ENCODE results near the gene KRT84. TPM values are rescaled to one million over a fixed set of nuclear protein-coding genes. Genes with fewer than 3 reads are reported as not detected.
A peak's percentile ranks its signal among the peaks of the same experiment; 100 is the strongest.

KRT84 gene
- total RNA-seq, 2 experiments from 2014 or later: not detected

DNA sequence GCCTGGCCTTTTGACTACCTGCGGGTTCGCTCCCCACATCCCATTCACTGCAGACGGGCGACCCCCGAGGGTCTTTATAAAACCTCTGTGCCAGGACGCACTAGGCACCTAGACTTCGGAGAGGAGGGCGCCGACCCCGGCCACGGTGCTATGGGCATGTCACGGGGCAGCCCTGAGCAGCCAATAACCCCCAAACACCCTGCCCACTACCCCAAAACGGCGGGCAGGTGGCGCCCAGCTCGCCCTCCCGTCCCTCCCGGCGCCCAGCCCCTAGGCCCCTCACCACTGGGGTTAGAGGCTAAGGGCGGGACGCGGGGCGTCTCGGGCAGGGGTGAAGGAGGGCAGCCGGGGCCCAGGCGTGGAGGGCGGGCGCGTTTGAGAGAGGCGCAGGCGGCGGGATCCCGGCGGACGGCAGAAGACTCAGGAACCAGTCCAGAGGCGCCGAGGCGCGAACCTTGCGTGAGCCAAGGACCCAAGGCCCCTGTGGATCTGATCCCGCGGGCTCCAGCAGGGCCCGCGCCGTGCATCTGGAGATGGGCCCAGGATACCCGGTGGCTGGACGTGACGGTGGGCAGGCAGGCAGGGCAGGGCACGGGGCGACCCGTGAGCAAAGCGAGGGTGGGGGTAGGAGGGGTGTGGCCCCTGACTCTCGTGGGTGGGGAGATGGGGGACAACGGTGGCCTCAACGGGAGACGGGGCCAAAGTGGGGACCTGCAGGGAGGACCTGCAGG, 29.3 kb downstream of the KRT84 start:
- Mint-ChIP-seq H3K9me3 (ENCODE audit: insufficient read depth) (no peaks in the 10 kb centered on the region), H3K27ac (no peak overlapping the region), H3K36me3 (ENCODE audit: low read depth) (no peaks in the 10 kb centered on the region), H3K4me3 (no peak overlapping the region), H3K27me3 (ENCODE audit: low read depth) (peaks cover 26% of the 10 kb centered on the region), H3K4me1 (ENCODE audit: low read depth) (peaks cover 36% of the 10 kb centered on the region)
- ChIA-PET POLR2A (no interaction called here), CTCF (no interaction called here)
- ATAC-seq (no peak), DNase-seq (no peak)

DNA sequence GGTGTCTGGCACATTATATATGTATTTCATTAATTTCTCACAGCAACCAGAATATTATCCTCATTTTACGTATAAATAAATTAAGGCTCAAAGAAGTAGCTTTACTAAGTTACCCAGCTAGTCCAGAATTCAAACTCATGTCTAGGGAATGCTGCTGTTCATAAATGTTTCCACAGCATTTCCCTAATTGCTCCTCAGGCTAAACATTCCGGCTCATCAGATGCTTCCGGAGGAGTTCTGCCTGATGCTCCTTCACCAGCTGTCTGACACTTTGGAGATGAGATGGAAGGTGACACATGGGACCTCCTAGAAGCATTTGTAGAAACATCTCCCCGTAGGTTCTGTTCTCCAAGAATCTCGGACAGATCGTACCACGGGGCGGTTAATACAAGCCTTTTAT, 30.3 kb downstream of the KRT84 start:
- POLR2A ChIA-PET: no interaction called here
- Mint-ChIP-seq H3K27ac (no peak overlapping the region), H3K4me3 (no peak overlapping the region), H3K27me3 (ENCODE audit: low read depth) (peaks cover 30% of the 10 kb centered on the region), H3K9me3 (ENCODE audit: insufficient read depth) (no peaks in the 10 kb centered on the region), H3K4me1 (ENCODE audit: low read depth) (peaks cover 35% of the 10 kb centered on the region), H3K36me3 (ENCODE audit: low read depth) (no peaks in the 10 kb centered on the region)
- DNase-seq (no peak), ATAC-seq (no peak)
- CTCF ChIA-PET: interaction anchor here (1.4 kb wide), 1 partner anchor 27 kb away, joined by 3 read pairs; no protein-coding TSS in a partner anchor

GRCh38 chr12:52354200-52354599, 31.3 kb downstream of the KRT84 start:
- no peak overlapping the region for H3K27ac Mint-ChIP-seq
- POLR2A ChIA-PET: no interaction called here
- CTCF ChIA-PET: interaction anchor here (0.9 to 1.4 kb wide), 2 partner anchors 26 to 46 kb away, joined by 3 read pairs; no protein-coding TSS in a partner anchor
- H3K9me3 Mint-ChIP-seq (ENCODE audit: insufficient read depth): no peaks in the 10 kb centered on the region
- no peak for DNase-seq
- H3K4me3 Mint-ChIP-seq: no peak overlapping the region
- H3K27me3 Mint-ChIP-seq (ENCODE audit: low read depth): peaks cover 32% of the 10 kb centered on the region
- peaks cover 25% of the 10 kb centered on the region for H3K4me1 Mint-ChIP-seq (ENCODE audit: low read depth)
- ATAC-seq: no peak
- H3K36me3 Mint-ChIP-seq (ENCODE audit: low read depth): no peaks in the 10 kb centered on the region

GRCh38 chr12:52353766-52354165, 31.7 kb downstream of the KRT84 start:
- H3K4me3 Mint-ChIP-seq: no peak overlapping the region
- H3K27ac Mint-ChIP-seq: no peak overlapping the region
- H3K27me3 Mint-ChIP-seq (ENCODE audit: low read depth): peaks cover 36% of the 10 kb centered on the region
- POLR2A ChIA-PET: no interaction called here
- peaks cover 21% of the 10 kb centered on the region for H3K4me1 Mint-ChIP-seq (ENCODE audit: low read depth)
- no peaks in the 10 kb centered on the region for H3K9me3 Mint-ChIP-seq (ENCODE audit: insufficient read depth)
- no peak for DNase-seq
- CTCF ChIA-PET: interaction anchor here (1.4 to 4.7 kb wide), 4 partner anchors 8 to 75 kb away, joined by 3 to 21 read pairs (median 4); no protein-coding TSS in a partner anchor
- no peak for ATAC-seq
- no peaks in the 10 kb centered on the region for H3K36me3 Mint-ChIP-seq (ENCODE audit: low read depth)

DNA sequence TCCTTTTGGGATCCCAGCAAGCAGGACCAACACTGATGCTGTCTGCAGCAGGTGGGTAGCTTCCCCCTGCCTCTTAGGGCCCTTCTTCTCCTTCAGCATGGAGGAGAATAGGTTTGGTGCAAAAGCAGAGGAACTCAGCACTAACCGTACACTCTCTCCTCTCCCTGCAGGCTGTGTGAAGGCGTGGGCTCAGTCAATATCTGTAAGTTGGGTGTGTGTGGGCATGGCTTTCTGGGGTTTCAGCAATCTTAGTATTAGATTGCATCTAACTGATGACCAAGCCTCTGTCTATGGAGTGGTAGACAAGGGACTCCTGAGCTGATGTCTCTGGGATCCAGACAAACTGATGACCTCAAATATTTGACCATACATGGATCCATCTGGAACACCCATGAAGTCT, 32.5 kb downstream of the KRT84 start:
- no peak for ATAC-seq
- CTCF ChIA-PET: interaction anchor here (1.1 to 4.7 kb wide), 6 partner anchors 8 to 532 kb away, joined by 3 to 21 read pairs (median 4); no protein-coding TSS in a partner anchor
- peaks cover 13% of the 10 kb centered on the region for H3K4me1 Mint-ChIP-seq (ENCODE audit: low read depth)

GRCh38 chr12:52351196-52352059, 34.0 kb downstream of the KRT84 start:
- ChIA-PET POLR2A (no interaction called here), CTCF (interaction anchor here (0.6 to 4.7 kb wide), 8 partner anchors 10 to 519 kb away, joined by 3 to 21 read pairs (median 4); no protein-coding TSS in a partner anchor)
- Mint-ChIP-seq H3K36me3 (ENCODE audit: low read depth) (no peaks in the 10 kb centered on the region), H3K27me3 (ENCODE audit: low read depth) (peaks cover 45% of the 10 kb centered on the region), H3K4me1 (ENCODE audit: low read depth) (peaks cover 8% of the 10 kb centered on the region), H3K27ac (no peak overlapping the region), H3K9me3 (ENCODE audit: insufficient read depth) (no peaks in the 10 kb centered on the region), H3K4me3 (no peak overlapping the region)
- DNase-seq: peak; percentile 69
- ATAC-seq: peak; percentile 92

More for the DNA sequence above, 32.5 kb downstream of the KRT84 start:
- Mint-ChIP-seq H3K36me3 (ENCODE audit: low read depth) (no peaks in the 10 kb centered on the region), H3K9me3 (ENCODE audit: insufficient read depth) (no peaks in the 10 kb centered on the region), H3K27me3 (ENCODE audit: low read depth) (peaks cover 44% of the 10 kb centered on the region), H3K4me3 (no peak overlapping the region), H3K27ac (no peak overlapping the region)
- POLR2A ChIA-PET: no interaction called here
- no peak for DNase-seq

DNA sequence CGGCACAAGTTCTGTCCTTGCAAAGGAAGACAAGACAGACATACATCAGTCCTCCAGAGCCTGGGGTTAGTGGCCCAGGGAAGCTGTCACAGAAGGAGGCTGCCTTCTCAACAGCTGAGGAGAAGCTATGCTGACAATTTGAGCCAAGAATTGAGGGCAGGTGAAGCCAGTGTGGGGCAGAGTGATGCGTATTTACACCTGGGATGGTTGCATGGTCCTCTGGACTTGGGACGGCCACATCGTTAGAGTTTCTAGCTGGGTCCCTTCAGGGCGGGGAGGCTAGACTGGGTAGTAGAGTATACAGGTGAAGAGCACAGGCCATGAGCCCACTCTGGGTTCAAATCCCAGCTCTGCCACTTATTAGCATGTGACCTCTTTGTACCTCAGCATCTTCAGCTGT, 34.7 kb downstream of the KRT84 start:
- POLR2A ChIA-PET: no interaction called here
- DNase-seq (no peak), ATAC-seq (no peak)
- Mint-ChIP-seq H3K36me3 (ENCODE audit: low read depth) (no peaks in the 10 kb centered on the region), H3K9me3 (ENCODE audit: insufficient read depth) (no peaks in the 10 kb centered on the region), H3K4me1 (ENCODE audit: low read depth) (peaks cover 8% of the 10 kb centered on the region), H3K27ac (no peak overlapping the region), H3K27me3 (ENCODE audit: low read depth) (peaks cover 49% of the 10 kb centered on the region), H3K4me3 (no peak overlapping the region)
- CTCF ChIA-PET: interaction anchor here (0.6 to 4.7 kb wide), 6 partner anchors 11 to 520 kb away, joined by 3 to 21 read pairs (median 4); no protein-coding TSS in a partner anchor

GRCh38 chr12:52350021-52350620, 35.3 kb downstream of the KRT84 start:
- no peak overlapping the region for H3K4me3 Mint-ChIP-seq
- no peaks in the 10 kb centered on the region for H3K9me3 Mint-ChIP-seq (ENCODE audit: insufficient read depth)
- POLR2A ChIA-PET: no interaction called here
- CTCF ChIA-PET: interaction anchor here (2.3 to 4.7 kb wide), 2 partner anchors 11 to 22 kb away, joined by 8 to 21 read pairs; no protein-coding TSS in a partner anchor
- H3K27me3 Mint-ChIP-seq (ENCODE audit: low read depth): peaks cover 49% of the 10 kb centered on the region
- no peaks in the 10 kb centered on the region for H3K36me3 Mint-ChIP-seq (ENCODE audit: low read depth)
- H3K27ac Mint-ChIP-seq: no peak overlapping the region
- H3K4me1 Mint-ChIP-seq (ENCODE audit: low read depth): peaks cover 8% of the 10 kb centered on the region
- DNase-seq (no peak), ATAC-seq (no peak)

DNA sequence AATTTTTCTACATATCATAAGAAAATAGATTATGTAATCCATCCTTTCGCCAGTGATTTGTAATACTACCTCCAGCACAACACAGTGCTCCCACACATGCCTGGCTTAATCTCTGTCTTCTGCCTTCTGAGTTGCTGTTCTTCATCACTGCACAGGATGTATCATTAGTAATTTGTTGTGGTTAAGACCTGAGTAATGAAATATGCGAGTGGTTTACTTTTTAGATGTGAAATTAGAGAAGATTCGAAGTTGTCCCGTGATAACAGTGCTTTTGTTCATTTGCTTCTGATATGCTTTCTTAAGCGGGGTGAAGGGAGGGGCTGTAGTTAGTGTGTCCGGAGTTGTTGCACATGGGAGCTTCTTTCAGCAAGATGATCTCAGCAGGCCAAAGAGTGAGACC, 36.3 kb downstream of the KRT84 start:
- H3K27me3 Mint-ChIP-seq (ENCODE audit: low read depth): peaks cover 45% of the 10 kb centered on the region
- no peak overlapping the region for H3K4me3 Mint-ChIP-seq
- ATAC-seq (no peak), DNase-seq (no peak)
- CTCF ChIA-PET: interaction anchor here (4.7 kb wide), 1 partner anchor 12 kb away, joined by 21 read pairs; no protein-coding TSS in a partner anchor
- no peaks in the 10 kb centered on the region for H3K9me3 Mint-ChIP-seq (ENCODE audit: insufficient read depth)
- no peak overlapping the region for H3K27ac Mint-ChIP-seq
- H3K36me3 Mint-ChIP-seq (ENCODE audit: low read depth): no peaks in the 10 kb centered on the region
- POLR2A ChIA-PET: no interaction called here
- H3K4me1 Mint-ChIP-seq (ENCODE audit: low read depth): peaks cover 8% of the 10 kb centered on the region

DNA sequence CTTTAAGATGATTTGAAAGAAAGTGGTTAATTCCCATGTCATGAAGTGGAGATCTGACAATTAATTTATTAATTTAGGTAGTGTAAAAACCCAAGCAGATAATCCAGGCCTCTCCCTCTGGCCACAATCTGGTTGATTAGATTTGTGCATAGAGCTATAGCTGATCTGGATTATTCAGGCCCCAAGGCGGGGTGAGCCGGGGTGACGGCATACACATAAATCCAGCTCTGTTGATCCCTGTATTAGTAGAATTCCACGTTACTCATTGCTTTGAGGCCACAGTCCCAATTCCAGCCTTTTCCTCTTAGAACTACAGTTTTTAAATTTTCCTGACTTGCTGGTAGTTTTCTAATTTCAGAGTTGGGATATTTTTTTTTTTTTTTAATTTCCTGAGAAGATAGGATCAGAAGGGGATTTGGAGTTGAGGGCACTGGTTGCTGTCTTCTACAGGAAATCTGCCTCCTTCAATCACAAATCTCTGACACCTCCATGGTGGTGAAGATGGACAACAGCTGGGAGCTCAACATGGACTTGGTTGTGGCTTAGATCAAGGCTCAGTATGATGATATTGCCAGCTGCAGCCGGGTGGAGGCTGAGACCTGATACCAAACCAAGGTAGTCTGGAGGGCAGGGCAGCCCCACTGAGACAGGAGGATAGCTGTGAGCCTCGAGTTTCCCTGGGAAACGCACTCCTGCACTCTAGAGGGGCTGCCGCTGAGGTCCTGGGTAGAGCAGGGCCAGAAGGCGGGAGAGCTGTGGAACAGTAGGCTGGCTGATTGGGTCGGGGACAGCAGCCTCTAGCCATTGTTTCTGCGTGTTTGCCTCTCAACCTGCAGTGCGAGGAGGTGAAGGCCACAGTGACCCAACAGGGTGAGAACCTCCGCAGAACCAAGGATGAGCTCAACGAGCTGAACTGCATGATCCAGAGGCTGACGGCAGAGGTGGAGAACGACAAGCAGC, 37.6 kb downstream of the KRT84 start:
- H3K27me3 Mint-ChIP-seq (ENCODE audit: low read depth): peaks cover 37% of the 10 kb centered on the region
- no peak for DNase-seq
- no peak for ATAC-seq
- ChIA-PET CTCF (no interaction called here), POLR2A (interaction anchor here (0.6 kb wide), 1 partner anchor 88 kb away, joined by 4 read pairs; no protein-coding TSS in a partner anchor)
- no peak overlapping the region for H3K27ac Mint-ChIP-seq
- no peak overlapping the region for H3K4me3 Mint-ChIP-seq
- H3K36me3 Mint-ChIP-seq (ENCODE audit: low read depth): no peaks in the 10 kb centered on the region
- no peaks in the 10 kb centered on the region for H3K9me3 Mint-ChIP-seq (ENCODE audit: insufficient read depth)
- H3K4me1 Mint-ChIP-seq (ENCODE audit: low read depth): peaks cover 8% of the 10 kb centered on the region

GRCh38 chr12:52347016-52347415, 38.4 kb downstream of the KRT84 start:
- Mint-ChIP-seq H3K4me3 (no peak overlapping the region), H3K27me3 (ENCODE audit: low read depth) (peaks cover 32% of the 10 kb centered on the region), H3K27ac (no peak overlapping the region), H3K9me3 (ENCODE audit: insufficient read depth) (no peaks in the 10 kb centered on the region), H3K36me3 (ENCODE audit: low read depth) (no peaks in the 10 kb centered on the region), H3K4me1 (ENCODE audit: low read depth) (peaks cover 6% of the 10 kb centered on the region)
- ChIA-PET CTCF (interaction anchor here (1.5 kb wide), 1 partner anchor 533 kb away, joined by 3 read pairs; no protein-coding TSS in a partner anchor), POLR2A (no interaction called here)
- ATAC-seq (no peak), DNase-seq (no peak)
